ENCODE measurements around the gene BIN2. TPM values are rescaled to one million over a fixed set of nuclear protein-coding genes. Genes with fewer than 3 reads are reported as not detected.

BIN2 gene
- total and polyA plus RNA-seq, 10 of the 15 experiments (the other 5 are each of a cell fraction or from before 2014, with no cell fraction given) = 8.6 to 42.9 (median 32.1) TPM

DNA sequence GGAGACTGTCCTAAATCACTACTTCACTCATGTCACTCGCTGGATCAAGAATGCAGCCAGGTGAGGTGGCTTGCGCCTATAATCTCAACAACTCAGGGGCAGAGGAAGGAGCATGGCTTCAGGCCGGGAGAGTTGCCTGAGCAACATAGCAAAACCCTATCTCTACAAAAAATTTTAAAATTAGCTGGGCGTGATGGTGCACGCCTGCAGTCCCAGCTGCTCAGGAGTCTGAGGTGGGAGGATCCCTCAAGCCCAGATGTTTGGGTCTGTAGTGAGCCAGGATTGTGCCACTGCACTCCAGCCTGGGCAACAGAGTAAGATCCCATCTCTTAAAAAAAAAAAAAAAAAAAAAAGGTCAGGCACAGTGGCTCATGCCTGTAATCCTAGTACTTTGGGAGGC, 59.7 kb downstream of the BIN2 start (continued):
- TF ChIP-seq PRDM15 (CRISPR knock-in tag; IDR thresholded peaks at IDR 0.05) (no peak), BACH1 (IDR thresholded peaks at IDR 0.05; ENCODE audit: borderline replicate concordance) (no peak), NFYB (IDR thresholded peaks at IDR 0.05; ENCODE audit: insufficient read depth, low read depth, low read length) (no peak), NR2F1 (conservative IDR thresholded peaks at IDR 0.05) (no peak), ZBTB40 (IDR thresholded peaks at IDR 0.05; ENCODE audit: borderline replicate concordance) (no peak), FOS (IDR thresholded peaks at IDR 0.05; ENCODE audit: borderline replicate concordance, extremely low read depth, insufficient read length) (no peak)
